HG02970 (cell line): Measurements from ENCODE around the gene BBX.

Source experiments
- ATAC-seq: cut with Tn5 transposase; IDR thresholded peaks from one replicate; pipeline ENCODE4 v1.9.1; 2021; ENCODE audit warnings: mild to moderate bottlenecking, moderate library complexity, moderate number of reproducible peaks; ENCODE audit not compliant: unreplicated experiment, low FRiP score

Gene BBX

GRCh38 chr3:107522510-107523288 is at the start of gene BBX:
Gene BBX, plus strand, starts transcription at chr3:107522962. Its CDS starts 187,499 bp downstream, at chr3:107710461.
- ATAC-seq, result peak; percentile 95

GRCh38 chr3:107476462-107476861 is 46.3 kb upstream of the BBX start:
- ATAC-seq, result no peak

DNA sequence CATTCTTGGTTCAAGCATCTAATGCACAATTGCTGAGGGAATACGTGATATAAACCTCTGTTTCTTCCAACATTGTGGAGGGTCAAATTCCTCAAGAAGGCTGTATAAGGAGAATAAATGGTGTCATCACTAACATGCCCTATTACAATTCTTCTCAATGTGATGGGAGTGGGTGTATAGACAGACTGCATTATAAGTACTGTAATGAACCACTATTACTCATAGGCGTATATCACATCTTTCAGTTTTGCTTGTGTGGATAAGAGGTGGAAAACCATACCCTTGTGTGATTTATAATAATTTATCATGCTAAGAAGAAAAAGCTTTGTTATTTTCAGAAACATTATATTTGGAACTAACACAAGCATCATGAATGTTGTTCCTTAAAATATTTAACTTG is 35.3 kb upstream of the BBX start:
- no peak for ATAC-seq

DNA sequence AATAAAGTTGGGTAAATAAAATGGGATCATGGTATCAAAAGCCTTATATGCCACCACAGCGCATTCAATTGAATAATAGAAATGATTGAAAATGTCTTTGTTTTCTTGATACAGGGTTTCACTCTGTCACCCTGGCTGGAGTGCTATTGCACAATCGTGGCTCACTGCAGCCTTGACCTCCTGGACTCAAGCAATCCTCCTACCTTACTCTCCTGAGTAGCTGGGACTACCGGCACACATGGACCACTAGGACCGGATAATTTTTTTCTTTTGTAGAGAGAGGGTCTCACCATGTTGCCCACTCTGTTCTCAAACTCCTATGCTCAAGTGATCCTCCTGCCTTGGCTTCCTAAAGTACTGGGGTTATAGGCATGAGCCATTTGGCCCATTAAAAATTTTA is 33.8 kb upstream of the BBX start:
- ATAC-seq, result no peak

DNA sequence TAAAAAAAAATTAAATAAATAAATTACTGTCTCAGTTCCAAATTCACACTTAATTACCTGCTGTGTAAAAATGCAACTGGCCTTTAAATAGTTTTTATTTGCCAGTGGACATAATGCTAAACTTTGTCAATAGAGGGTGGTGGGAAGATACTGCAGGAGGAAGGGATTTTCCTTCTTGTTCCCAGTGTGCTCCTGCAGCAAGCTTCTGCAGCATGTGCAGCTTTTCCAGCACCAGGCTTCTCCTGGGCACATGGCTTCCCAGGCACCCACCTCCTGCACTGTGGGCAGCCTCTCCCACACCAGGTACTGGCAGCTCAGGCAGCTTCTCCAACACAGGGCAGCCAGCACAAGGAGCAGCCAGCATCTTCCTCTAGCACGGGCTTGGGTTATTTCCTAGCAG is 29.6 kb upstream of the BBX start:
- no peak for ATAC-seq

DNA sequence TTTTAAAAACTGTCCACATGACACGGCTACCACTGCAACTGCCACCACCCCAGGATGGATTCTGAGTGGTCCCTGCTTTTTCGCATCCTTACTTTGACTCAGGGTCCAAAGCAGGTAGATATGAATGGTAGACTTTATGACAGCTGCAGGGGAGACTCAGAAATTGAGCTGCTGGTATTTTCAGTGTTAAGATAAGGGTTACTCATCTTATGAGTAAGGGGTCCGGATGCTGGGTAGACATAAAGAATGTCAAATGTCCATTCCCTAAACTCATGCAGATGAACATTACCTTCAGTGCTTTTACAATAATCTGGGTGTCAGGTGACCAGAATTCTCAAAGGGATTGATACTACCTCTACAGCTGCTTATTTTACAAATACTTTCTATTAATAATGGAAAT is 25.9 kb upstream of the BBX start:
- no peak for ATAC-seq

GRCh38 chr3:107498646-107499045 is 24.1 kb upstream of the BBX start:
- ATAC-seq, result no peak

GRCh38 chr3:107506458-107506857 is 16.3 kb upstream of the BBX start:
- ATAC-seq, result no peak

DNA sequence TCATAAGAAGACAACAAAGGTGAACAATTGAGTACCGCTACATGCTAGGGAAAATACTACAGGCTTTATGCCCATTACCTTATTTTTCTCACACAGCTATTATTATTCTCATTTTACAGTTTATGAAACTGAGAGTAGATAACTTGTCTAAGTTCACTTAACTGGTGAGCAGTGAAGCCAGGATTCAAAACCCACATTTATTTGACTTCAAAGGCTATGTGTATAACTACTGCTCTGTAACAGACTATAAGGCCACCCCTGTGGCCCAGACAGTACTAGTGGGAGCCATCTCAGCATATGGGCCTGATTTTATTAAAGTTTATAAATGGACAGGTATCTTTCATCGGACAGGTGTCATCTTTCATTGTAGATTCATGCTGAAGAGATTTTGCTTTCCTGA is 14.4 kb upstream of the BBX start:
- ATAC-seq, result no peak

- ATAC-seq, result no peak
Observed at GRCh38 chr3:107512108-107512507, 10.7 kb upstream of the BBX start.

DNA sequence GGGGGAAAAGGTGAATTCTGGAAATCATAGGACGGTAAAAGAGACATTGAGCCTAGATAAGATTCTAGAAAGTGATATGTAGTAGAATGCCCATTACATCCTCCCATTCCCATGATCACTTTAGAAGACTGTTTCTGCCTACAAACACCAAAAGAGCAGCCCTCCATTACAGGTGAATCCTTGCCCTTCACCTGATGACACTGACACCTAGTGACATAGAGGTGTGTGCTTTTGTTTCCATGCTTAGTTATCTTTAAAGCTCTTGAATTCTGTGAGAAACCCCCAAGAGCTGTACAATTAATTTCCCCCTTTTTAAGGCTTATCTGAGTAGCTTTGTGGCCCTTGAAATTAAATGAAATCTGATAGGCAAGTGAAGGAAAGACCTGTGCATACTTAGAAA is 8.3 kb upstream of the BBX start:
- no peak for ATAC-seq

GRCh38 chr3:107516475-107516874 is 6.3 kb upstream of the BBX start:
- ATAC-seq, result no peak

DNA sequence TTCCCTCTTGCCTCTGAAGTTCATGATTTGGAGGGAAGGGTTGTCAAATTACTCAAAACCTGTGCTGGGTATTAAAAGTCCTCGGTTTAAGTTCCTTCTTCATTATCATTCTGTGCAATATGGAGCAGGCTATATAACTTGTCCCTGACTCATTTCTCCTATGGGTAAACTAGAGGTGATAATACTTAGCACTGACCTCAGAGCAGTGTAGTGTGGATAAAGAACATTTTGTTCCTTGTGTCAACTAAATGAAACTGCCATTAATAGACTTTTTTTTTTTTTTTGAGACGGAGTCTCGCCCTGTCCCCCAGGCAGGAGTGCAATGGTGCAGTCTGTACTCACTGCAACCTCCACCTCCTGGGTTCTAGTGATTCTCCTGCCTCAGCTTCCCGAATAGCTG is 2.2 kb upstream of the BBX start:
- ATAC-seq, result no peak

DNA sequence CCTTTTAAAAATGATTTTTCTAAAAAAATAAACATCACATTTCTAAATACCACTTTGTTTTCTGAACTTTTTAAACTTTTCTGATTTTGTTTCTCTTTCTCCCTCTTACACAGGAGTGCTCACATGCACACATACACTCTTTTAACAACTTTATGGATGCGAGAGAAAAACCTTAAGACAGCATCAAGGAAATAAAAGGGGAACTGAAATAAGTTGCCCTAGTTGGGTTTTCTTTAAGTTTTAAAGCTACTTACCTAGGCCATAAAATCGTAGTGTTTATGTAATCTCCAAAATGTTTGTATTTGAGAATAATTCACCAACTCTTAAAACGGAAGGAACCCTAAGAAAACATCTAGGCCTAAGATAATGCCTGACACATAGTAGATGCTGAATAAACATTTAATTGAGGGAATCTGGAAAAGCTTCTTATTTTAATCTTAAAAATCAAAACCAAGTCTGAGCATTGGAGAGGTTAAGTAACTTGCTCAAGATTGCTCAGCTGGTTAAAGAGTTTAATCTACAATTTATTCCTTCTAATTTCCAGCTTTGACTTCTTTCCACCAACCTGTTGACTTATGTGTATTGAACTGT is 1.2 kb upstream of the BBX start:
- ATAC-seq, result no peak

DNA sequence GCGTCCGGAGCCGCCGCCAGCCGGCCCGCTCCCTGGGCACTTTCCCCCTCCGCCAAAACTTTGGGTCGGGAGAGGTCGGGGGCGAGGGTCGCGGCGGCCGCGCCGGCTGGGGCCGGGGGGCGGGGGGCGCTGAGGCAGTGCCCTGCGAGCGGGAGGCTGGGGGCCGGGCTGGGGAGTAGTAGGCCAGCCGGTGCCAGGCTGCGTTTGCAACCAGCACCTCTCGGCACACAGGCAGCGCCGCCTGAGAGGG is 452 bp downstream of the BBX start:
- peak; percentile 31 for ATAC-seq

DNA sequence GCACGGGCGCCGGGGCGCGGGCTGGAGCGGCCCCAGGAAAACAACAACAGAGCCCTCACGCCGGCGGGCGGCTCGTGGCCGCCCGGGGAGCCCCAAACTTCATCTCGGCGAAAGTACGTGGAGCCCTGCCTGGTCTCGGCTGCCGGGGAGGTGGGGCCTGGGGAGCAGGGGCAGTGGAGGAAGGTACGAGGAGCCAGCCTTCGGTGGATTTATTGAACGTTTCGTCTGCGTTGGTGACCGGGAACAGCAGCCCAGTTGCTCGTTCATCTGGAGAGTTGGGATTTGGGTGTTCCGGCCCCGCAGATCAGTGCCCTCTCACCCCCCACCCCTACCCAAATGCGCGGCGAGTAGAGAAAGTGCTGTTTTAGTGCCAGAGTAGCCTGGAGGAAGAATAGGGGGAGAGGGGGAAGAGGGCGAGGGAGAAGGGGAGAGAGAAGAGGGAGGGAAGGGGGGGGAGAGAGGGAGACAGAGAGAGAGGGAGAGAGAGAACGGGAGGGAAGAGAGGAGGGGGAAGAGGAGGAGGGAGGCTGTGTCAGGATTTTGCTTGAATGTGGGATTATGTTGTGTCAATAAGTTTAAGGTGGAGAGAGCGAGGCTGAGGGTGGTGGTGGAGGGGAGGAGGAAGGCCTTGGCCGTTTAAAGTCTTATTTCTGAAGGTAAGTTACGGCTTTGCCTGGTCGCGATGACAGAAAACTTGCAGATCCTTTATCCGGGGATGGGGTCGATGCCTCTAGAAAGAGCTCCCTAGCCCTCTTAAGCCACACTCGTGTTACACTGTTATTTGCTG is 970 bp downstream of the BBX start:
- no peak for ATAC-seq

DNA sequence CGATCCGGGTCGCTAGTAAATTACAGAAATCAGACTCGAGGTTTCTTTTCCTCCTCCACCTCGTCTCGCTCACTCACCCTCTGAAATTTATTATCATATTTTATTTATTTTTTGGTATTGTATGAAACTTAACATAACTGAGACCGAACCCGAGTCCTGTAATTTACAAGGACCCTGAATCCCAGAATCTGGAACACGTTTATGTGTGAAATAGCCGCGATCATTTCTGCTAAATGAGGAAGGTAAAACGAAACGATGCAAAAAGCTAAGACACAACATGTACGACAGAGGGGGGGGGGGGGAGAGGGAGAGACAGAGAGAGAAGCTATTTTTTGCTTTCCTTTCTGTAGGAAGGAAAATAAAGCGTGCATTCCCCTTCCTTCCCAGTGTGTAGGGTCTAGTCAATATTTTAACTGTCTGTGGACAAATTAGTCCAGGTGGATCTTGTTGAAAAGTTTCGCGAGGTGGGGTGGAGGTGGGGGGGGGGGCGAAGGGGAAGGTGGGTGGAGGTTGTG is 1.6 kb downstream of the BBX start:
- ATAC-seq, result no peak

- ATAC-seq, result no peak
Observed at GRCh38 chr3:107524841-107525643, 2.3 kb downstream of the BBX start.

- no peak for ATAC-seq
Observed at GRCh38 chr3:107525644-107526305, 3.0 kb downstream of the BBX start.

- no peak for ATAC-seq
Observed at GRCh38 chr3:107531917-107532469, 9.2 kb downstream of the BBX start.
